ENCODE data around the gene ZCCHC2. TPM values are rescaled to one million over a fixed set of nuclear protein-coding genes. Genes with fewer than 3 reads are reported as not detected.
A peak's percentile ranks its signal among the peaks of the same experiment; 100 is the strongest.

Gene ZCCHC2
- total and polyA plus RNA-seq, 10 donors: 4.7 to 55.7 (median 30.1) TPM

DNA sequence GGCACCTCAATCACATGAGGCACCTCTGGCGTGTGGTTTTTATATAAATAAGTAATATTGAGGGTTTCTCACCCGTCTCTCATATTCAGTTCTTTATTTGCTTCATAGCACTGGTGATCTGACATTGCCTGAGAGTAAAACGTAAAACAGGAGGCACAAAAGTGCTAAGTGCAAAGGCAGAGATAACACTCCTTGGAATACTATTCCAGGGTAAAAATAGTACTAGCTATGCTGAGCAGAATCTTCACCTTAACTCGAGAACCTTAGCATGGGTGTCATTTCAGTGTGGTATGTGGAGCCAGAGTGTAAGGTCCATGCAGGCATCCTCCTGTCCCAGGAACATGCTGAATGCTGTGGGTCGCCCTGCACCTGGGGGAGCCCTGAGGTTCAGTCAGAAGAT is 26.9 kb downstream of the ZCCHC2 start:
- no peak overlapping the region for H3K4me3 ChIP-seq
- H3K4me1 ChIP-seq: peaks cover 6 to 15% (median 11%) of the 10 kb centered on the region in 6 donors
- H3K9me3 ChIP-seq: no peaks in the 10 kb centered on the region
- peaks cover 2 to 97% (median 43%) of the 10 kb centered on the region in 6 donors for H3K36me3 ChIP-seq
- H3K27ac ChIP-seq: no peak overlapping the region
- H3K27me3 ChIP-seq (replicated peaks in 1 of 7): no peaks in the 10 kb centered on the region
- intact Hi-C loops (cut with DNase I; ENCODE audit: low total_unique reads): no loop called here
- no peak for DNase-seq
- 75 to 86% (median 84%) methylated on average over 5 of the region's 5 CpGs for WGBS, 5 donors
- TF ChIP-seq POLR2AphosphoS5 (IDR thresholded peaks at IDR 0.05) (no peak), POLR2A (IDR thresholded peaks at IDR 0.05) (no peak)
- TF ChIP-seq, protein P1, sequence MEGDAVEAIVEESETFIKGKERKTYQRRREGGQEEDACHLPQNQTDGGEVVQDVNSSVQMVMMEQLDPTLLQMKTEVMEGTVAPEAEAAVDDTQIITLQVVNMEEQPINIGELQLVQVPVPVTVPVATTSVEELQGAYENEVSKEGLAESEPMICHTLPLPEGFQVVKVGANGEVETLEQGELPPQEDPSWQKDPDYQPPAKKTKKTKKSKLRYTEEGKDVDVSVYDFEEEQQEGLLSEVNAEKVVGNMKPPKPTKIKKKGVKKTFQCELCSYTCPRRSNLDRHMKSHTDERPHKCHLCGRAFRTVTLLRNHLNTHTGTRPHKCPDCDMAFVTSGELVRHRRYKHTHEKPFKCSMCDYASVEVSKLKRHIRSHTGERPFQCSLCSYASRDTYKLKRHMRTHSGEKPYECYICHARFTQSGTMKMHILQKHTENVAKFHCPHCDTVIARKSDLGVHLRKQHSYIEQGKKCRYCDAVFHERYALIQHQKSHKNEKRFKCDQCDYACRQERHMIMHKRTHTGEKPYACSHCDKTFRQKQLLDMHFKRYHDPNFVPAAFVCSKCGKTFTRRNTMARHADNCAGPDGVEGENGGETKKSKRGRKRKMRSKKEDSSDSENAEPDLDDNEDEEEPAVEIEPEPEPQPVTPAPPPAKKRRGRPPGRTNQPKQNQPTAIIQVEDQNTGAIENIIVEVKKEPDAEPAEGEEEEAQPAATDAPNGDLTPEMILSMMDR (IDR thresholded peaks at IDR 0.05 in 8 of 11, conservative IDR thresholded peaks at IDR 0.05 in 3 of 11): no peak

DNA sequence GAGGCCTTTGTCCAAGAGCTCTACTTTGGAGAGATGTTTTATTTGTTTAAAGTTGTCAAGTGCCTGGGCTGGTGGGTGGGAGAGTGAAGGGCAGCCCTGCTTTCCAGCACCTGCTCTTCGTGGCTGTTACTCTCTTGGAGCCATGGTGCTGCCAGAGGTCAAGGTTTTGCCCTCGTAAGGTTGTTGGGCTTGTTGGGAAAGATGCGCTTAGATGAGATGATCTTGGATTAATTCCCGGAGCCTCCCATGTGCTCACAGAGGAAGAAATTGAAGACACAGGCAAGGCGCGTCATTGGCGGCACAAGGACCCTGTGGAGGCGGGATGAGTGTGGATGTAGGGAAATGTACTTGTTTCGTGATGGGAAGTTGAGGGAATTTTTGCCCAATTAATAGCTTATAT is 27.9 kb downstream of the ZCCHC2 start:
- Histone ChIP-seq H3K36me3 (peaks cover 2 to 97% (median 40%) of the 10 kb centered on the region in 6 donors), H3K4me1 (peaks cover 6 to 17% (median 11%) of the 10 kb centered on the region in 6 donors), H3K9me3 (no peaks in the 10 kb centered on the region), H3K27me3 (replicated peaks in 1 of 7) (no peaks in the 10 kb centered on the region), H3K27ac (no peak overlapping the region), H3K4me3 (no peak overlapping the region)
- TF ChIP-seq, protein P1 (IDR thresholded peaks at IDR 0.05 in 8 of 11, conservative IDR thresholded peaks at IDR 0.05 in 3 of 11): no peak
- no peak for DNase-seq
- WGBS, 5 donors: 85 to 94% (median 89%) methylated on average over 9 of the region's 9 CpGs
- intact Hi-C loops (cut with DNase I; ENCODE audit: low total_unique reads): no loop called here

DNA sequence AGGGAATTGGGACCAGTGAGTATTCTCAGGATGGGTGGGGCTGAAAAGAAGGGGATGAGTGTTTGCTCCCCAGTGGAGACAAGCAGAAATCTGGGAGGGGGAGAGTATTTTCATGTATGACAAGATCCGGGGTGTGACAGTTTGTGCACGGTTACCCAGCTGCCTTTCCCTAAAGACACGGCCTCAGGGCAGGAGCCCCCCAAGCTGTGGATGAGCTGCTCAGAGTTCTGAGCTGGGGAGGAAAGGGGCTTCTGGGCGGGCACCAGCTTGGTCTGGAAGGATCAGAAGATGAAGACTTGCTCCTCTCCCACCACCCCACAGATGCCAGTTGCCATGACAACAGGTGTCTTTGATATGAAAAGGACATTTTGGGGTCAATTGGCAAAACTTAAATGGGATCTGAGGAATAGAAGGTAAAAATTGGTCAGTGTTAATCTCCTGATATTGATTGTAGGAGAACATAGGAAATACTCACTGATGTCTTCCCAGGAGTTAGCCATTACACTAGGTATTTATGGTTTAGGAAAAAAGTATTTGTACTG is 29.2 kb downstream of the ZCCHC2 start:
- 91 to 98% (median 95%) methylated on average over 4 of the region's 4 CpGs for WGBS, 5 donors
- Histone ChIP-seq H3K9me3 (no peaks in the 10 kb centered on the region), H3K4me1 (peaks cover 6 to 17% (median 11%) of the 10 kb centered on the region in 6 donors), H3K27ac (no peak overlapping the region), H3K36me3 (peaks cover 2 to 97% (median 39%) of the 10 kb centered on the region in 6 donors), H3K4me3 (no peak overlapping the region), H3K27me3 (replicated peaks in 1 of 7) (no peaks in the 10 kb centered on the region)
- TF ChIP-seq, protein P1 (IDR thresholded peaks at IDR 0.05 in 8 of 11, conservative IDR thresholded peaks at IDR 0.05 in 3 of 11): no peak
- TF ChIP-seq POLR2AphosphoS5 (IDR thresholded peaks at IDR 0.05): no peak
- no peak for TF ChIP-seq POLR2A (IDR thresholded peaks at IDR 0.05)
- intact Hi-C loops (cut with DNase I; ENCODE audit: low total_unique reads): no loop called here
- no peak for DNase-seq

DNA sequence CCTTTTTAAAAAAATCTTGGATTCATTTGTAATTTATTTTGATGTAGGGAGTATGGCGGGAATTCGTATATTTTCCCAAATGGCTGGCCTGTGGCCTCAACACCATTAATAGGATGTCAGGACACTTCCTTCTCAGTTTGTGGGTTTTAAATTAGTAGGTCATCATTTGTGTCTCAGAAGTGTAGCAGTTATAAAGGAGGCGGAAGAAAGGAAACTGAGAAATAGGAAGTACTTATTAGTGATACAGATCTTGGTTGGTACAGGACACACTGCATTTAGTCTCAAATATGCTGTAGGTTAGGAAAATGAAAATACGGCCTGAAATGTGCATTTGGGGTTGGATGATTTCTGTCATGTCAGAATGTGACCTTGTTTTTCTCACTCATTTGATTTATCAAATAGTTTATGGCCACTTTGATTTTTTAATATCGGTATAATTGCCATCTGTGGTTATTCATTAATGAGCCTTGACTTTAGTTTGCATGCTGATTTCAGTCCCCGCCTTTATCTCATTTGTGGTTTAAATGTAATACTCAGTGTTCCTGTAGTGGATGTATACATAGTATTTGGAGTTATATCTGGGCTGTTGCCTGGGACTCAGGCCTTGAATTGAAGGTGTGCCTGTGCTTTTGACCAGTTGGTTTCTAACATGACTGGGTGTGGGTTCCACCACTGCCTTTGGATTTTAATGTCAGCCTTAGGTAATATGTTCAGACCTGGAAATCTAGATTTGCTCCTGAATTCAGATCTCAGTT is 31.4 kb downstream of the ZCCHC2 start:
- Histone ChIP-seq H3K9me3 (no peaks in the 10 kb centered on the region), H3K27ac (peak overlapping the region in 5 of 8 donors; percentile 6 to 46 (median 14)), H3K4me1 (peaks cover 6 to 22% (median 11%) of the 10 kb centered on the region in 6 donors), H3K27me3 (replicated peaks in 1 of 7) (no peaks in the 10 kb centered on the region), H3K4me3 (no peak overlapping the region), H3K36me3 (peaks cover 2 to 97% (median 58%) of the 10 kb centered on the region in 6 donors)
- no peak for TF ChIP-seq POLR2A (IDR thresholded peaks at IDR 0.05)
- TF ChIP-seq, protein P1 (IDR thresholded peaks at IDR 0.05 in 8 of 11, conservative IDR thresholded peaks at IDR 0.05 in 3 of 11): no peak
- TF ChIP-seq POLR2AphosphoS5 (IDR thresholded peaks at IDR 0.05): no peak
- intact Hi-C loops (cut with DNase I; ENCODE audit: low total_unique reads): no loop called here
- DNase-seq: no peak
- 56 to 68% (median 60%) methylated on average over 6 of the region's 6 CpGs for WGBS, 5 donors
